ENCODE measurements around the gene COX6B2.

- TF ChIP-seq CTCF (conservative IDR thresholded peaks at IDR 0.05 in 1 of 2, IDR thresholded peaks at IDR 0.05 in 1 of 2; ENCODE audit: low read depth in 1 of 2, low read length in 2 of 2), result no peak
- TF ChIP-seq EZH2 (IDR thresholded peaks at IDR 0.05; ENCODE audit: low read length, missing control alignments), result no peak
Observed at GRCh38 chr19:55321466-55322137, 32.9 kb downstream of the COX6B2 start.
